ENCODE measurements around the gene TOX2. TPM values are rescaled to one million over a fixed set of nuclear protein-coding genes. Genes with fewer than 3 reads are reported as not detected.

TOX2 gene
- total RNA-seq, 1 experiment from 2014 or later = 1.7 TPM

GRCh38 chr20:44023515-44024371, 109.1 kb downstream of the TOX2 start:
- no peaks in the 10 kb centered on the region for H3K79me2 ChIP-seq (ENCODE audit: insufficient read depth, low read length)
- H3K9me3 Mint-ChIP-seq = no peaks in the 10 kb centered on the region
- no CpG with 5 or more reads among the region's 10 CpGs for WGBS (ENCODE audit: extremely low coverage, insufficient read length, low lambda C conversion rate)

More at GRCh38 chr20:44023515-44024371, 109.1 kb downstream of the TOX2 start:
- Histone ChIP-seq H2BK20ac (ENCODE audit: low read depth, low read length, poor library complexity, severe bottlenecking) (no peak overlapping the region), H2BK120ac (ENCODE audit: low read depth, low read length, poor library complexity, severe bottlenecking) (no peak overlapping the region), H3K27ac (ENCODE audit: insufficient read length, low read depth, low read length) (no peak overlapping the region), H3K27me3 (ENCODE audit: insufficient read depth, low read length) (no peaks in the 10 kb centered on the region), H3K18ac (ENCODE audit: insufficient read length, low read depth, low read length) (no peak overlapping the region), H3K23ac (ENCODE audit: insufficient read length, low read depth, low read length) (no peak overlapping the region), H3T11ph (ENCODE audit: low read length) (no peak overlapping the region), H4K20me1 (ENCODE audit: control insufficient read depth, insufficient read depth, insufficient read length) (no peaks in the 10 kb centered on the region), H3K4me1 (ENCODE audit: insufficient read depth, low read length) (0 out of 2 replicates have a peak, but pooled peaks cover 3% of the 10 kb centered on the region), H4K8ac (replicated peaks; ENCODE audit: insufficient read length, low read depth, low read length) (no peak overlapping the region), H3K9ac (ENCODE audit: extremely low read depth, insufficient read length, low read length) (no peak overlapping the region), H3K9me3 (ENCODE audit: control insufficient read depth, low read depth, low read length) (no peaks in the 10 kb centered on the region), H2BK15ac (ENCODE audit: low read depth, low read length) (no peak overlapping the region), H2AK5ac (ENCODE audit: insufficient read length, low read length) (no peak overlapping the region), H3K23me2 (ENCODE audit: insufficient read length, low read depth, low read length, poor library complexity, severe bottlenecking) (no peaks in the 10 kb centered on the region), H3K56ac (ENCODE audit: insufficient read length, low read depth, low read length) (no peak overlapping the region), H2AFZ (ENCODE audit: low read length) (no peak overlapping the region), H3K4ac (ENCODE audit: low read depth, low read length) (no peak overlapping the region), H2BK5ac (ENCODE audit: insufficient read length, low read length) (no peak overlapping the region), H3K4me2 (ENCODE audit: insufficient read depth, insufficient read length, low read length) (no peak overlapping the region), H2BK12ac (ENCODE audit: insufficient read length, low read depth, low read length) (no peak overlapping the region), H4K91ac (ENCODE audit: insufficient read length, low read depth, low read length) (no peak overlapping the region), H3K79me1 (ENCODE audit: insufficient read depth, low read depth, low read length, poor library complexity, severe bottlenecking) (no peaks in the 10 kb centered on the region), H4K5ac (ENCODE audit: insufficient read length, low read depth, low read length) (no peak overlapping the region), H3K14ac (ENCODE audit: insufficient read depth, low read length) (no peak overlapping the region)
- peaks cover 16 to 27% of the 10 kb centered on the region in 2 experiments for H3K4me1 Mint-ChIP-seq
- DNase-seq = no peak
- peaks cover 2% of the 10 kb centered on the region for H3K27me3 Mint-ChIP-seq (ENCODE audit: low read depth)
- H3K4me3 Mint-ChIP-seq = no peak overlapping the region
- no peak overlapping the region for H3K27ac Mint-ChIP-seq
- no peaks in the 10 kb centered on the region for H3K36me3 Mint-ChIP-seq (ENCODE audit: insufficient read depth in 1 of 3, low read depth in 3 of 3)
- TF ChIP-seq, protein P1, sequence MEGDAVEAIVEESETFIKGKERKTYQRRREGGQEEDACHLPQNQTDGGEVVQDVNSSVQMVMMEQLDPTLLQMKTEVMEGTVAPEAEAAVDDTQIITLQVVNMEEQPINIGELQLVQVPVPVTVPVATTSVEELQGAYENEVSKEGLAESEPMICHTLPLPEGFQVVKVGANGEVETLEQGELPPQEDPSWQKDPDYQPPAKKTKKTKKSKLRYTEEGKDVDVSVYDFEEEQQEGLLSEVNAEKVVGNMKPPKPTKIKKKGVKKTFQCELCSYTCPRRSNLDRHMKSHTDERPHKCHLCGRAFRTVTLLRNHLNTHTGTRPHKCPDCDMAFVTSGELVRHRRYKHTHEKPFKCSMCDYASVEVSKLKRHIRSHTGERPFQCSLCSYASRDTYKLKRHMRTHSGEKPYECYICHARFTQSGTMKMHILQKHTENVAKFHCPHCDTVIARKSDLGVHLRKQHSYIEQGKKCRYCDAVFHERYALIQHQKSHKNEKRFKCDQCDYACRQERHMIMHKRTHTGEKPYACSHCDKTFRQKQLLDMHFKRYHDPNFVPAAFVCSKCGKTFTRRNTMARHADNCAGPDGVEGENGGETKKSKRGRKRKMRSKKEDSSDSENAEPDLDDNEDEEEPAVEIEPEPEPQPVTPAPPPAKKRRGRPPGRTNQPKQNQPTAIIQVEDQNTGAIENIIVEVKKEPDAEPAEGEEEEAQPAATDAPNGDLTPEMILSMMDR (conservative IDR thresholded peaks at IDR 0.05) = no peak
